CD4-positive, CD25-positive, alpha-beta regulatory T cell (primary cell): Measurements from ENCODE around the gene KLHL42. TPM values are rescaled to one million over a fixed set of nuclear protein-coding genes. Genes with fewer than 3 reads are reported as not detected.

Source experiments
- ATAC-seq, 2 donors: fragments of 150-1000 bp; cut with Tn5 transposase; one replicate each; pipeline ENCODE4 v1.10.0; 2021; ENCODE audit warnings: low read depth in 2 of 2, moderate number of reproducible peaks in 2 of 2, moderate library complexity in 1 of 2
- DNase-seq, 3 donors: peaks; one replicate each; pipeline versions ENCODE4 v3.0.0 to v3.0.0-alpha.2; 2012 to 2022; ENCODE audit warnings: mixed read lengths in 1 of 3
- H3K27ac ChIP-seq: one replicate; pipeline ENCODE4 v1.7.0; 2013; ENCODE audit warnings: mild to moderate bottlenecking, low read length; ENCODE audit not compliant: insufficient read depth, poor library complexity, severe bottlenecking
- H3K27me3 ChIP-seq: one replicate; pipeline ENCODE4 v1.7.0; 2013; ENCODE audit warnings: low read length; ENCODE audit not compliant: control insufficient read depth, insufficient read depth
- H3K36me3 ChIP-seq: one replicate; pipeline ENCODE4 v1.7.0; 2013; ENCODE audit warnings: mild to moderate bottlenecking, low read length, moderate library complexity; ENCODE audit not compliant: control insufficient read depth, insufficient read depth
- H3K4me1 ChIP-seq: 2 replicates; pipeline ENCODE4 v1.7.0; 2013; ENCODE audit warnings: mild to moderate bottlenecking, low read length; ENCODE audit not compliant: insufficient read depth, control insufficient read depth, poor library complexity, severe bottlenecking
- H3K4me3 ChIP-seq: one replicate; pipeline ENCODE4 v1.7.0; 2013; ENCODE audit warnings: low read depth, mild to moderate bottlenecking, low read length, moderate library complexity
- H3K9me3 ChIP-seq, 2 experiments: 1 replicate in 1 of 2; 2 replicates in 1 of 2; pipeline ENCODE4 v1.7.0; 2013; ENCODE audit warnings: low read length in 2 of 2, mild to moderate bottlenecking in 1 of 2, moderate library complexity in 1 of 2; ENCODE audit not compliant: control insufficient read depth in 2 of 2
- H3K27ac Mint-ChIP-seq, 3 donors: one replicate each; pipeline ENCODE4 v1.8.0; 2020 to 2022; ENCODE audit warnings: mild to moderate bottlenecking in 3 of 3, mixed read lengths in 3 of 3, moderate library complexity in 2 of 3
- H3K27me3 Mint-ChIP-seq: one replicate; pipeline ENCODE4 v1.8.0; 2022; ENCODE audit warnings: mild to moderate bottlenecking, mixed read lengths
- H3K36me3 Mint-ChIP-seq: one replicate; pipeline ENCODE4 v1.8.0; 2020; ENCODE audit warnings: mixed read lengths
- H3K4me1 Mint-ChIP-seq, 4 donors: one replicate each; pipeline ENCODE4 v1.8.0; 2020 to 2022; ENCODE audit warnings: mixed read lengths in 4 of 4, mild to moderate bottlenecking in 1 of 4
- H3K4me3 Mint-ChIP-seq, 4 donors: one replicate each; pipeline ENCODE4 v1.8.0; 2020 to 2022; ENCODE audit warnings: mild to moderate bottlenecking in 4 of 4, mixed read lengths in 4 of 4, moderate library complexity in 3 of 4
- H3K9me3 Mint-ChIP-seq, 7 donors: one replicate each; pipeline ENCODE4 v1.8.0; 2020 to 2022; ENCODE audit warnings: mixed read lengths in 7 of 7, mild to moderate bottlenecking in 3 of 7, moderate library complexity in 2 of 7
- polyA plus RNA-seq, 4 donors: library from polyadenylated mRNA; unstranded; fragments of 300-500 nt; fragmentation: Illumina TruSeq; gene quantifications; one replicate each; pipeline ENCODE4 v1.2.3, GENCODE V29; 2021
- total RNA-seq: library from RNA; stranded (reverse); gene quantifications from one replicate; pipeline ENCODE4 v1.2.3, GENCODE V29; 2022

The KLHL42 gene
- total and polyA plus RNA-seq, 5 donors from 2014 or later, result 10.6 to 23.6 (median 14.2) TPM

DNA sequence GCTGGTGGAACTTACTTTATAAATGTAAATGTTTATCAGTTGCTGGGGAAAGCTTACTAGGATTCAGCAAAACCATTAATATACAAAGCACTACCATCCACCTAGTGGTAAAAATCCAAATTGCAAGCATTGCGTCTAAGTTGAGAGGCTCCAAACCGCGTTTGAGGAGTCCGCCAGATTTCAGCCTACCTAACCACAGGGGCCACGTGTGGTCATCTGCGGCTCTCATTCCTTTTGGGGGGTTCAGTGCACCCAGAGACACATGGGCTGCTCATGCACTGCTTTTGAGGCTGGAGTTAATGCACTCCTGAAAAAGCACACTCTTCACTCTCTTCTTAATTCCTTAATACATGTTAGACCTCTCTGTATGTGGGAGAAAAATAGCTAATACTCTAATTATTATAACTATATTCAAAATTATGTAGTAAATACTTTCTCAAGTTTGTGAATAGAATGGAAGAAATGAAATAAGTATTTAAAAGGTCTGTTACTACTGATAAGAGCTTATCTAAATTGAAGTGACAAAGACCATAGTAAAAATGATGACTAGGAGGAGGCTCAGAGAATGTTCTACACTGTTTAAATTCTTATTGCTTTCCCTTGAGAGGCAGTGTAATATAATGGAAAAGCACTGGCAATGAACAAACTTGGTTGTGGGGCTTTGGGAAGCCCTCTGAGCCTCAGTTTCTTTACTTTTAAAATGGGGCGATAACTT is 41.4 kb downstream of the KLHL42 start:
- Histone ChIP-seq H3K9me3 (no peaks in the 10 kb centered on the region), H3K27me3 (no peaks in the 10 kb centered on the region), H3K27ac (peak overlapping the region; percentile 56), H3K36me3 (no peaks in the 10 kb centered on the region), H3K4me3 (peak overlapping the region; percentile 82), H3K4me1 (peaks cover 24% of the 10 kb centered on the region)
- peak overlapping the region; percentile 11 to 86 (median 59) for H3K27ac Mint-ChIP-seq
- no peaks in the 10 kb centered on the region for H3K27me3 Mint-ChIP-seq
- peaks cover 37 to 42% (median 38%) of the 10 kb centered on the region in 4 donors for H3K4me1 Mint-ChIP-seq
- H3K36me3 Mint-ChIP-seq, result no peaks in the 10 kb centered on the region
- DNase-seq, result peak; percentile 16 to 83 (median 49)
- peak overlapping the region; percentile 50 to 87 (median 68) for H3K4me3 Mint-ChIP-seq
- no peaks in the 10 kb centered on the region for H3K9me3 Mint-ChIP-seq
- no peak for ATAC-seq

DNA sequence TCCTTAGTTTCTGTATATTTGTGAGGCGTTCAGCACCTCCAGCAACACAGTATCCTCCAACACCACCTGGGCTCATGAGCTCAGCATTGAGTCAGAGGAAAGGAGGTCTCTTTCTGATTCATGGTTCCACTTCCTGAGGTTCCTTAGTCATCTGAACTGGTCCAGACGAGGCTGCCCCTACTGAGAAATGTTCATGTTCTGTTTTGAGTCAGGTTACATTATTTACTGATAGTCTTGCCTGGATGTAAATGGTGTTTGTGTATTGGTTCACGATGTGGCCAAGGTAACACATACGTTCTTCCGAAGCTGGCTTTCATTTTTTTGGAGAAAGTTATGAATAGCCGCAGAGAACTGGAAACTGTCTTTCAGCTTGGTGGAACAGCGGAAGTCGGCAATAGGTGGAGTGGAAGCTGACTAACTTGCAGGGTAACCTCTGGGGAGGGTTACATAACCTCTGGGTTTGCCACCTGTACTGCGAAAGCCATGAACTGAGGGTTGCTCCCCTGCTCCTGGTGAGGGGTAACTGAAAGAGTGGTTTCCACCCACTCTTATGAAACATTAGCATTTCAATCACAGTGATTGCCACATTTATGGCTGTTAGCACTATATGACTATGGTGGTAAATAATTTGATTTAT is 42.2 kb downstream of the KLHL42 start:
- Mint-ChIP-seq H3K4me3 (peak overlapping the region; percentile 29 to 87 (median 60)), H3K27ac (peak overlapping the region; percentile 59 to 92 (median 86)), H3K27me3 (no peaks in the 10 kb centered on the region), H3K4me1 (peaks cover 37 to 41% (median 38%) of the 10 kb centered on the region in 4 donors), H3K9me3 (no peaks in the 10 kb centered on the region), H3K36me3 (no peaks in the 10 kb centered on the region)
- no peaks in the 10 kb centered on the region for H3K9me3 ChIP-seq
- H3K27ac ChIP-seq, result peak overlapping the region; percentile 56
- H3K4me1 ChIP-seq, result peaks cover 24% of the 10 kb centered on the region
- no peaks in the 10 kb centered on the region for H3K36me3 ChIP-seq
- H3K27me3 ChIP-seq, result no peaks in the 10 kb centered on the region
- ATAC-seq (peak; percentile 86 to 90), DNase-seq (peak; percentile 40 to 85 (median 54))
- H3K4me3 ChIP-seq, result peak overlapping the region; percentile 82

DNA sequence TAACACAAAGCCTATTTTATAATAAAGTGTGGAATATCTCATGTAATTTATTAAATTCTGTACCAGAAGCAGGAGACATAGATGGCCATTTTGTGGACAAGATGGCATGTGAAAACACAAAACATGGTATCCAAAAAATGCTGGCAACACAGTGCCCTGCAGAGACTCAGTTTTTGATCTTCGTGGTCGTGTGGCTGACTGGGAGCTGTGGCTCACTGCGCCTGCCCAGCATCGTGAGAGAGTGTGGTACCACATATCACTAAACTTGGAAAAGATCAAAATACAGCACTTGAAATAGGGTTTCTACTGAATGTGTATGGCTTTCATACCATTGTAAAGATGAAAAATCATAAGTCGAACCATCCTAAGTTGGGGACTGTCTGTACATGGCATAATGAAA is 43.0 kb downstream of the KLHL42 start:
- H3K4me1 ChIP-seq, result peaks cover 24% of the 10 kb centered on the region
- H3K4me1 Mint-ChIP-seq, result peaks cover 37 to 41% (median 38%) of the 10 kb centered on the region in 4 donors
- no peak for DNase-seq
- H3K27ac ChIP-seq, result no peak overlapping the region
- H3K27me3 ChIP-seq, result no peaks in the 10 kb centered on the region
- no peaks in the 10 kb centered on the region for H3K36me3 Mint-ChIP-seq
- peak overlapping the region; percentile 82 for H3K4me3 ChIP-seq
- H3K9me3 ChIP-seq, result no peaks in the 10 kb centered on the region
- peak overlapping the region in 1 of 4 donors; percentile 37 for H3K4me3 Mint-ChIP-seq
- no peaks in the 10 kb centered on the region for H3K36me3 ChIP-seq
- no peak for ATAC-seq
- no peaks in the 10 kb centered on the region for H3K9me3 Mint-ChIP-seq
- H3K27ac Mint-ChIP-seq, result peak overlapping the region in 2 of 3 donors; percentile 22 to 86
- no peaks in the 10 kb centered on the region for H3K27me3 Mint-ChIP-seq

DNA sequence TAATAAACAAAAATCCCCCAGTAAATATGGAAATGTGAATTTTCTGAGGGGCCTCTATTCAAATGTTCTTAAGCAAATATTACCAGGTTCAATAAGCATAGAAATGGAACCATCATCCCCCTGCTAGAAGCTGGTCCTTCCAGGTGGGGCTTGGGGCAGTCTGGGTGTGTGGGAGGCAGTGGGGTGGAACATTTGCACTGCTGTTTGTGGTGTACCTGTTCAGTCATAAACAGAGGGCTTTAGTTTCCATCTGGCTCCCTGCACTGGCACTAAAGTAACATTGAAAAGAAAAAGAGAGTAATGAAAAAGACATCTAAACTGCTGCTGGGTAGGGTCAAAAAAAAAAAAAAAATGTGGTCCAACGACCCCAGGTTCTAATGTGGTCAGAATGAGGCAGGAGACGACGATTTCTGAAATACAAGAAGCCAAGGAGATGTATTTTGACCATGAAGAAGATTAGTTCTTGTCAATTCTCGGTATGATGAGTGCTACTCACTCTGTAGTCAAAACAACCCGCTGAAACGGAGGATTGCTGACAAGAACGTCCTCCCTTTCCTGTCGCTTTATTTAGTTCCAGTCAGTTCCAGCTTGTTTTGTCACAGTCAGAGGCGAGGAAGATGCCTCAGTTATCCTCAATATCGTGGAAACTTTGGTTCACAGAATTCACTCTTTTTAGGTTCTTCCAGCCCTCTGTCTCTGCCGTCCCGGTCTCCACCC is 44.3 kb downstream of the KLHL42 start:
- Histone ChIP-seq H3K36me3 (no peaks in the 10 kb centered on the region), H3K9me3 (no peaks in the 10 kb centered on the region), H3K27ac (peak overlapping the region; percentile 1), H3K4me1 (peaks cover 24% of the 10 kb centered on the region), H3K27me3 (no peaks in the 10 kb centered on the region), H3K4me3 (peak overlapping the region; percentile 45)
- DNase-seq (peak in 1 of 3 donors; percentile 74), ATAC-seq (no peak)
- H3K36me3 Mint-ChIP-seq, result no peaks in the 10 kb centered on the region
- H3K4me3 Mint-ChIP-seq, result peak overlapping the region in 3 of 4 donors; percentile 47 to 62 (median 53)
- H3K27me3 Mint-ChIP-seq, result no peaks in the 10 kb centered on the region
- H3K27ac Mint-ChIP-seq, result peak overlapping the region; percentile 39 to 89 (median 43)
- H3K4me1 Mint-ChIP-seq, result peaks cover 37 to 41% (median 38%) of the 10 kb centered on the region in 4 donors
- no peaks in the 10 kb centered on the region for H3K9me3 Mint-ChIP-seq

DNA sequence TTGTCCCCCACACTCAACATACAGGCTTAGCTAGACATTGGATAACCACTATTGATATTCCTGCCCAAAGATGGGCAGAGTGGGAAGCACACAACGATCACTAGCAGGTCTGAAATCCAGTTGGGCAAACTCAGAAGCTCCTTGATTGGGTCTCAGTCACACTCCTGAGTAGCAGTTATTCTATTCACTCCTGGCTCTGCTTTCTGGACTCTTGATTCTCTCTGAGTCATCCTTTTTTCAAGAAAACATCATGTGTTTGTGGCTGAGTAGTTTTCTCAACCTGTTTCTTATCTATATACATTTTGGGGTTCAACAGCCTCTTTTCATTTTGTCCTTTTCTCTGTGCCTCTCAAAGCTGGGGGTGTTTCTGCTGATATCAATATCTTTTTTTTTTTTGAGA is 46.0 kb downstream of the KLHL42 start:
- H3K4me1 Mint-ChIP-seq, result peaks cover 35 to 40% (median 36%) of the 10 kb centered on the region in 4 donors
- H3K36me3 ChIP-seq, result no peaks in the 10 kb centered on the region
- H3K36me3 Mint-ChIP-seq, result no peaks in the 10 kb centered on the region
- peaks cover 24% of the 10 kb centered on the region for H3K4me1 ChIP-seq
- no peak overlapping the region for H3K4me3 ChIP-seq
- ATAC-seq (no peak), DNase-seq (no peak)
- H3K4me3 Mint-ChIP-seq, result no peak overlapping the region
- no peaks in the 10 kb centered on the region for H3K27me3 Mint-ChIP-seq
- no peak overlapping the region for H3K27ac ChIP-seq
- H3K9me3 ChIP-seq, result no peaks in the 10 kb centered on the region
- no peaks in the 10 kb centered on the region for H3K9me3 Mint-ChIP-seq
- H3K27me3 ChIP-seq, result no peaks in the 10 kb centered on the region
- H3K27ac Mint-ChIP-seq, result peak overlapping the region in 1 of 3 donors; percentile 32

DNA sequence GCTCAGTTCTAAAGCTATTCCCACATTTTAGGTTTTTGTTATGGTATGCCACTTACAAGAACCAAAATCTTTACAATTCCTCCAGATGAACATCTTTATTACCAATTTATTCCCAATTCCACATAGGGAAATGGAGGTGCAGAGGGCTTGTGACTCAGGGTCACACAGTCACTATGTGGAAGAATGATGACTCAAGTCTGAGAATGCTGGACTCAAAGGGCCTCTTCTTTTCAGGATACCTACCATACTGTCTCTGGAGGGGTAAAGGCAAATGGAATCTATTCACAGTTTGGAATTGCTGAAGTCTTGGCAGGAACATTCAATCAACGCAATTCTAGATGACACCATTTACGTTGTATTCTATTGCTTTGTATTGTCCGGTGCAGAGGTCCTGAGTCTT is 48.2 kb downstream of the KLHL42 start:
- Histone ChIP-seq H3K4me3 (no peak overlapping the region), H3K9me3 (no peaks in the 10 kb centered on the region), H3K4me1 (peaks cover 9% of the 10 kb centered on the region), H3K27ac (no peak overlapping the region), H3K36me3 (no peaks in the 10 kb centered on the region), H3K27me3 (no peaks in the 10 kb centered on the region)
- ATAC-seq, result no peak
- peaks cover 17 to 19% (median 19%) of the 10 kb centered on the region in 4 donors for H3K4me1 Mint-ChIP-seq
- H3K27ac Mint-ChIP-seq, result peak overlapping the region in 1 of 3 donors; percentile 16
- no peaks in the 10 kb centered on the region for H3K9me3 Mint-ChIP-seq
- no peak for DNase-seq
- H3K4me3 Mint-ChIP-seq, result peak overlapping the region in 1 of 4 donors; percentile 27
- H3K36me3 Mint-ChIP-seq, result no peaks in the 10 kb centered on the region
- H3K27me3 Mint-ChIP-seq, result no peaks in the 10 kb centered on the region

DNA sequence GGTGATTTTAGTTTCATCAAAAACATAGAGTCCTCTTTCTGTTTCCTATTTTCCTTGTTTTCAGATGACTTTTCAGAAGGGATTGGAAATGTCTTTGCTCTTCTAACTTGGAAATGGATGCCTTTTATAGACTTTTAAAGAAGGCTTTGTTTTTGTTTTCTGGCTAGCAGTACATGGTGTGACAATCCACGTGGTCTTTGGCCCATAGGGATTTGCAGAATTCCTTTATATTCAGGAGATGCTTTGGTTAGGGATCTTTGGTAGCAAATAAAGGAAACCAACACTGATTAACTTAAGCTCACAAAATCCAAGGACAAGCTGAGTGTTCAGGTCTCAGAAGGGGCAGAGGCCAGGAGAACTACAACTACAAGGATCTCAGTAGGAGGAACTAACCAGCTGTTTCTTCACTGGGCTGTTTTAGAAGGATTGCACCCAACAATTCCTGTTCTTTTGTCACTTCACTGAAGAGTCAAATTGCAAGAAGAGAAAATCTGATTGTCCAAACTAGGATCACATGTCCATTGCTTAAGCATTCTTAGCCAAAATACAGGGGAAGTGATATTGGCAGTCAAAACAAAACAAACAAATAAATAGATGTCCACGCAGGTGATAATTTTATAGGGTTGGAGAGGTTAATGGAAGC is 58.6 kb downstream of the KLHL42 start:
- peaks cover 4 to 21% (median 15%) of the 10 kb centered on the region in 4 donors for H3K4me1 Mint-ChIP-seq
- DNase-seq, result no peak
- H3K4me1 ChIP-seq, result peaks cover 13% of the 10 kb centered on the region
- H3K27me3 ChIP-seq, result no peaks in the 10 kb centered on the region
- H3K27ac ChIP-seq, result no peak overlapping the region
- peaks cover 0 to 2% (median 0%) of the 10 kb centered on the region in 7 donors for H3K9me3 Mint-ChIP-seq
- H3K4me3 Mint-ChIP-seq, result no peak overlapping the region
- ATAC-seq, result no peak
- H3K27ac Mint-ChIP-seq, result no peak overlapping the region
- H3K27me3 Mint-ChIP-seq, result peaks cover 4% of the 10 kb centered on the region
- H3K36me3 ChIP-seq, result no peaks in the 10 kb centered on the region
- H3K9me3 ChIP-seq, result no peaks in the 10 kb centered on the region
- no peaks in the 10 kb centered on the region for H3K36me3 Mint-ChIP-seq
- no peak overlapping the region for H3K4me3 ChIP-seq
